ENCODE measurements around the gene PPP1R17. TPM values are rescaled to one million over a fixed set of nuclear protein-coding genes. Genes with fewer than 3 reads are reported as not detected.

The PPP1R17 gene
- total and polyA plus RNA-seq, 2 donors (not counting 1 experiment from before 2014, with no cell fraction given) = not detected

DNA sequence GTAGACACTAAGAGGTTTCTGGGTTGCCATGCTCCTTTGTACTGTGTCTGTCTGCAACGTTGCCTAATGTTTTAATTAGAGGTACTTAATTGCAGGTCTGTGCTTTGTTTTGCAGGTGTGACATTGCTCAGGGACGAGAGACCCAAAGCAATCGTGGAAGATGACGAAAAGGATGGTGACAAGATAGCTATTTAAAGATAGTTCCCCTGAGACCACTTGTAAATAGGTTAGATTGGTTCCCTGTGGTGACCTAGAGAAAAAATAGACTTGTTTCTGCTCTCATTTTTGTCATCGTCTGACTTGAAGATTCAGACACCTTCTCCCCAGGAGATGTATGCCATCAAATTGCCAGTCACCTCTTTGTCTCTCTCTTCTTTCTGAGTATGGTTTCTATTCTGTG lies 20.1 kb downstream of the PPP1R17 start:
- no peaks in the 10 kb centered on the region for H3K36me3 ChIP-seq (ENCODE audit: control insufficient read depth, insufficient read depth, low read length)
- TF ChIP-seq, protein P1, sequence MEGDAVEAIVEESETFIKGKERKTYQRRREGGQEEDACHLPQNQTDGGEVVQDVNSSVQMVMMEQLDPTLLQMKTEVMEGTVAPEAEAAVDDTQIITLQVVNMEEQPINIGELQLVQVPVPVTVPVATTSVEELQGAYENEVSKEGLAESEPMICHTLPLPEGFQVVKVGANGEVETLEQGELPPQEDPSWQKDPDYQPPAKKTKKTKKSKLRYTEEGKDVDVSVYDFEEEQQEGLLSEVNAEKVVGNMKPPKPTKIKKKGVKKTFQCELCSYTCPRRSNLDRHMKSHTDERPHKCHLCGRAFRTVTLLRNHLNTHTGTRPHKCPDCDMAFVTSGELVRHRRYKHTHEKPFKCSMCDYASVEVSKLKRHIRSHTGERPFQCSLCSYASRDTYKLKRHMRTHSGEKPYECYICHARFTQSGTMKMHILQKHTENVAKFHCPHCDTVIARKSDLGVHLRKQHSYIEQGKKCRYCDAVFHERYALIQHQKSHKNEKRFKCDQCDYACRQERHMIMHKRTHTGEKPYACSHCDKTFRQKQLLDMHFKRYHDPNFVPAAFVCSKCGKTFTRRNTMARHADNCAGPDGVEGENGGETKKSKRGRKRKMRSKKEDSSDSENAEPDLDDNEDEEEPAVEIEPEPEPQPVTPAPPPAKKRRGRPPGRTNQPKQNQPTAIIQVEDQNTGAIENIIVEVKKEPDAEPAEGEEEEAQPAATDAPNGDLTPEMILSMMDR (conservative IDR thresholded peaks at IDR 0.05 in 1 of 2, IDR thresholded peaks at IDR 0.05 in 1 of 2; ENCODE audit: low read depth in 1 of 2, low read length in 2 of 2) = no peak
- TF ChIP-seq EZH2 (IDR thresholded peaks at IDR 0.05; ENCODE audit: low read length, missing control alignments) = no peak
- H3K79me2 ChIP-seq (ENCODE audit: control insufficient read depth, insufficient read depth, low read length) = no peaks in the 10 kb centered on the region

DNA sequence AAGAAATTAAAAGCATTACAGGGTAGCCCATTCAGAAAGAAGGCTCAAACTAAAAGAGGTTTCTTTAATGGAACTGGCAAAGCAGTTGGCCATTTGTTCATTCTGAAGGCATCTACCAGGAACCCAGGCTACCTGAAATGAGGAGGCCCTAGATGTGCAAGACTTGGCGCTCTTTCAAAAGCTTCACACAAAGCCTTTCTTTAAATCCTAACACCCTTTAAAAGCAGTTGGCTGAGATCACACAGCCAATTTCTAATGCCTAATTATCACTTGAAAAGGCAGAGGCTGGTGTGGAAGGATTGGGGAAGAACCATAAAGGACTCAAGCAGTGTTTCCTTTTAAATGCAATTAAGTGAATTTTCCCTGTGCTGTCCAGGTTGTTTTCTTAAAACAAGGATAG lies 23.2 kb downstream of the PPP1R17 start:
- no peak overlapping the region for H3K27ac ChIP-seq (ENCODE audit: insufficient read depth, low read length)
- no peaks in the 10 kb centered on the region for H3K27me3 ChIP-seq (ENCODE audit: control insufficient read depth, insufficient read depth, low read length)
- no peak overlapping the region for H3K4me2 ChIP-seq (ENCODE audit: extremely low read depth, insufficient read depth, low read length)
- H3K9ac ChIP-seq (ENCODE audit: insufficient read depth, low read length) = no peak overlapping the region
- H3K4me1 ChIP-seq (ENCODE audit: control insufficient read depth, extremely low read depth, insufficient read depth, low read length) = no peaks in the 10 kb centered on the region
- no peak overlapping the region for H2AFZ ChIP-seq (ENCODE audit: low read length)
- TF ChIP-seq EZH2 (IDR thresholded peaks at IDR 0.05; ENCODE audit: low read length, missing control alignments) = no peak
- TF ChIP-seq, protein P1 (conservative IDR thresholded peaks at IDR 0.05 in 1 of 2, IDR thresholded peaks at IDR 0.05 in 1 of 2; ENCODE audit: low read depth in 1 of 2, low read length in 2 of 2) = no peak
- DNase-seq (ENCODE audit: low read depth in 2 of 2) = no peak
- H3K4me3 ChIP-seq (replicated peaks in 1 of 4; ENCODE audit: control extremely low read depth in 1 of 4, insufficient read depth in 1 of 4, low read depth in 3 of 4, low read length in 4 of 4) = no peak overlapping the region
- no peaks in the 10 kb centered on the region for H4K20me1 ChIP-seq (ENCODE audit: control insufficient read depth, extremely low read depth, insufficient read depth, low read length)
- no peaks in the 10 kb centered on the region for H3K36me3 ChIP-seq (ENCODE audit: control insufficient read depth, insufficient read depth, low read length)
- no peaks in the 10 kb centered on the region for H3K9me3 ChIP-seq (ENCODE audit: control insufficient read depth, insufficient read depth, low read depth, low read length)
- no peaks in the 10 kb centered on the region for H3K79me2 ChIP-seq (ENCODE audit: control insufficient read depth, insufficient read depth, low read length)

More for the DNA sequence above, 20.1 kb downstream of the PPP1R17 start:
- no peaks in the 10 kb centered on the region for H3K27me3 ChIP-seq (ENCODE audit: control insufficient read depth, insufficient read depth, low read length)
- H3K9ac ChIP-seq (ENCODE audit: insufficient read depth, low read length) = no peak overlapping the region
- no peaks in the 10 kb centered on the region for H4K20me1 ChIP-seq (ENCODE audit: control insufficient read depth, extremely low read depth, insufficient read depth, low read length)
- H3K27ac ChIP-seq (ENCODE audit: insufficient read depth, low read length) = no peak overlapping the region
- no peak overlapping the region for H2AFZ ChIP-seq (ENCODE audit: low read length)
- no peak overlapping the region for H3K4me3 ChIP-seq (replicated peaks in 1 of 4; ENCODE audit: control extremely low read depth in 1 of 4, insufficient read depth in 1 of 4, low read depth in 3 of 4, low read length in 4 of 4)
- H3K9me3 ChIP-seq (ENCODE audit: control insufficient read depth, insufficient read depth, low read depth, low read length) = no peaks in the 10 kb centered on the region
- no peaks in the 10 kb centered on the region for H3K4me1 ChIP-seq (ENCODE audit: control insufficient read depth, extremely low read depth, insufficient read depth, low read length)
- no peak for DNase-seq (ENCODE audit: low read depth in 2 of 2)
- no peak overlapping the region for H3K4me2 ChIP-seq (ENCODE audit: extremely low read depth, insufficient read depth, low read length)

DNA sequence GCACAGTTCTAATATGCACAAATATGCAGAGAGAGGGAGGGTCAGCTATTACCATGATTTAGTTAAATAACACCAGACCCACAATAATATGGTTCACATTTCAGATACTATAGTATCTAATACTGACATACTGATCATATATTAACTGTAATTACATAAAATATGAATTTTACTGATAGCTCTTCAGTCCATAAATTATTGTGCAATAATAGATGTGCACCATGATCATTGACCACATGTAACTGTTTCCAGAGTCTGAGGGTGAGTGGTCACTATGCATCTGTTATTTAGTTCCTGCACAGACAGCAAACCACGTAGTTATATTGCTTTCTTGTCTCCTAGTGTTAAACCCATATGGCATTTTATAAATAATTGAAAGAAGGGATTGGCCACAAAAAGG lies 29.3 kb downstream of the PPP1R17 start:
- no peak for TF ChIP-seq EZH2 (IDR thresholded peaks at IDR 0.05; ENCODE audit: low read length, missing control alignments)
- TF ChIP-seq, protein P1 (conservative IDR thresholded peaks at IDR 0.05 in 1 of 2, IDR thresholded peaks at IDR 0.05 in 1 of 2; ENCODE audit: low read depth in 1 of 2, low read length in 2 of 2) = no peak
- Histone ChIP-seq H2AFZ (ENCODE audit: low read length) (no peak overlapping the region), H3K9me3 (ENCODE audit: control insufficient read depth, insufficient read depth, low read depth, low read length) (no peaks in the 10 kb centered on the region), H3K4me3 (replicated peaks in 1 of 4; ENCODE audit: control extremely low read depth in 1 of 4, insufficient read depth in 1 of 4, low read depth in 3 of 4, low read length in 4 of 4) (no peak overlapping the region), H4K20me1 (ENCODE audit: control insufficient read depth, extremely low read depth, insufficient read depth, low read length) (no peaks in the 10 kb centered on the region), H3K27me3 (ENCODE audit: control insufficient read depth, insufficient read depth, low read length) (no peaks in the 10 kb centered on the region), H3K36me3 (ENCODE audit: control insufficient read depth, insufficient read depth, low read length) (no peaks in the 10 kb centered on the region), H3K4me1 (ENCODE audit: control insufficient read depth, extremely low read depth, insufficient read depth, low read length) (no peaks in the 10 kb centered on the region), H3K79me2 (ENCODE audit: control insufficient read depth, insufficient read depth, low read length) (no peaks in the 10 kb centered on the region), H3K9ac (ENCODE audit: insufficient read depth, low read length) (no peak overlapping the region), H3K27ac (ENCODE audit: insufficient read depth, low read length) (no peak overlapping the region), H3K4me2 (ENCODE audit: extremely low read depth, insufficient read depth, low read length) (no peak overlapping the region)
- no peak for DNase-seq (ENCODE audit: low read depth in 2 of 2)

Data from fibroblast of lung (primary cell).